Mucosa of stomach (tissue), 1 donor: Measurements from ENCODE around the gene FEZ2.

Source experiments
- H3K27me3 ChIP-seq: one replicate; pipeline ENCODE4 v1.7.0; 2013; ENCODE audit warnings: mild to moderate bottlenecking, low read length; ENCODE audit not compliant: control insufficient read depth, insufficient read depth
- H3K36me3 ChIP-seq: one replicate; pipeline ENCODE4 v1.7.0; 2013; ENCODE audit warnings: low read length; ENCODE audit not compliant: control insufficient read depth, insufficient read depth
- H3K4me1 ChIP-seq: one replicate; pipeline ENCODE4 v1.7.0; 2013; ENCODE audit warnings: mild to moderate bottlenecking, low read length; ENCODE audit not compliant: control insufficient read depth, insufficient read depth
- H3K4me3 ChIP-seq: one replicate; pipeline ENCODE4 v1.7.0; 2013; ENCODE audit warnings: low read length
- H3K9ac ChIP-seq: one replicate; pipeline ENCODE4 v1.7.0; 2013; ENCODE audit warnings: mild to moderate bottlenecking, low read length, moderate library complexity
- H3K9me3 ChIP-seq: one replicate; pipeline ENCODE4 v1.7.0; 2013; ENCODE audit warnings: mild to moderate bottlenecking, low read length, moderate library complexity; ENCODE audit not compliant: control insufficient read depth
- donor health status: Pancreatic carcinoma.

Gene FEZ2

DNA sequence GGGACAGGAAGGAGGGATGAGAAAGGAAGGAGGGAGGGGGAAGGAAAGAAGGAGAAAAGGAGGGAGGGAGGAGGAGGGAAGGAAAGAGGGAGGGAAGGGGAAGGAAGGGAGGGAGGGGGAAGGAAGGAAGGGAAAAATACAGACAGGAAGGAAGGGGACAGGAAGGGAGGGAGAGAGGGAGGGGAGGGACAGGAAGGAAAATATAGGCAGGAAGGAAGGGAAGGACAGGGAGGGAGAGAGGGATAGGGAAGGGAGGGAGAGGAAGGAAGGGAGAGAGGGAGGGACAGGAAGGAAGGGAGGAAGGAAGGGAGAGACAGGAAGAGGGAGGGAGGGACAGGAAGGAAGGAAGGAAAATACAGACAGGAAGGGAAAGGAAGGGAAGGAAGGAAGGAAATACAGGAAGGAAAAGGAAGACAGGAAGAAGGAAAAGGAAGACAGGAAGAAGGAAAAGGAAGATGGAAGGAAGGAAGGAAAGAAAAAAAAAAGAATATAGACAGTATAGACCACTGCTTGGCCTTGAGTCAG, 63.6 kb downstream of the FEZ2 start:
- Histone ChIP-seq H3K27me3 (no peaks in the 10 kb centered on the region), H3K36me3 (no peaks in the 10 kb centered on the region), H3K9me3 (no peaks in the 10 kb centered on the region), H3K9ac (no peak overlapping the region), H3K4me1 (no peaks in the 10 kb centered on the region), H3K4me3 (no peak overlapping the region)

DNA sequence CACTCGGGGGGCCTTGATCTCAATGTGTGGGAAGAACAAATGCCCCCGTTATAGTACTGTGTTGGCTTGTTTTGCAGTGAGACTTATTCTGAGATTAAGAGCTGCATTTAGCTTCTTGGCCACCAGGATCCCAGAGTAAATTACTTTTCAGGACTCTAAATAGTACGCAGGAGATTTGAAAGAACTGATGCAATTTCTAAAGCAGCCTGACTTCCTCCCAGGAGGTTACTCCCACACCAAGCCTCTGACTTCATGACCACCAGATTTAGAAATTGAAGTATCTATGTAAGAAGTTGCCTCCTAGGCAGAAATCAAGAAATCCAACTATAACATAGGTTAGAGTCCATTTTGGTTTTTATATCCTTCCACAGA, 67.0 kb downstream of the FEZ2 start:
- Histone ChIP-seq H3K4me1 (no peaks in the 10 kb centered on the region), H3K4me3 (no peak overlapping the region), H3K9ac (no peak overlapping the region), H3K9me3 (no peaks in the 10 kb centered on the region), H3K27me3 (no peaks in the 10 kb centered on the region), H3K36me3 (no peaks in the 10 kb centered on the region)

DNA sequence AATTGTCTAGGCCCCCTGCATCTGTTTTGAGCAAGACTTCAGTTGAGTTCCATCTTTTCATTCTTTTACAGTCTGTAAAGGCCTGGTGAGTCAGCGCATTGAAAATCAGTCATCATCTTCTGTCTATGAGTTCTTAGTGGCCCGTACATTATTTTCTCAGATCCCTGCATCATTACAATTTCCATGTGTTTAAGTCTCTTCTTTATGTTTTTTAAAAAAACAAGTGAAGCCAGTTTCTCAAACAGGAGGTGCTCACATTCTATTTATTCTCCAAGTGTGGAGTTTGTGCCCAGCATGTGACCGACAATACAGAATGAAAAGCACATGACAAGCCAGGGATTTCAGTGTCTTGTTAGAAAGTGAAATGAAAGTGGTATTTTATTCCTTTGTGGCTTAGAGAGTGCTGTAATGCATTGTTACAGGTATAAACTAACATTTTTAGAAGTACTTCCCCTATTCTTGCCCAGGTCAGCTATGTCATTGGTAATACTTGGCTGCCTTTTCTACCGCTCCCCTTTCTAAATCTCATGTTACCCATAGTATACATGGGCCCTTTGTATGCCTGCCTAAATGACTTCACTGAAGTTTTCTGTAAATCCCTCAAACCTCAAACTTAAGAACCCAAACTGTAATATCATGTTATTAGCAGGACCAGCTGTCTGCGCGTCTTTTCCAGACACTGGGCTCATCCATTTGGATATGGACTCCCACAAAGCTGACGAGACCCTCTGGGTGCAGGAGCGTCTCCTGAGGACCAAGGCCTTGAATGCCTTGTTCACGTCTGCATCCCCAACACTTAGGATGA, 67.6 kb downstream of the FEZ2 start:
- Histone ChIP-seq H3K9me3 (no peaks in the 10 kb centered on the region), H3K27me3 (no peaks in the 10 kb centered on the region), H3K4me1 (no peaks in the 10 kb centered on the region), H3K4me3 (no peak overlapping the region), H3K36me3 (no peaks in the 10 kb centered on the region), H3K9ac (no peak overlapping the region)

DNA sequence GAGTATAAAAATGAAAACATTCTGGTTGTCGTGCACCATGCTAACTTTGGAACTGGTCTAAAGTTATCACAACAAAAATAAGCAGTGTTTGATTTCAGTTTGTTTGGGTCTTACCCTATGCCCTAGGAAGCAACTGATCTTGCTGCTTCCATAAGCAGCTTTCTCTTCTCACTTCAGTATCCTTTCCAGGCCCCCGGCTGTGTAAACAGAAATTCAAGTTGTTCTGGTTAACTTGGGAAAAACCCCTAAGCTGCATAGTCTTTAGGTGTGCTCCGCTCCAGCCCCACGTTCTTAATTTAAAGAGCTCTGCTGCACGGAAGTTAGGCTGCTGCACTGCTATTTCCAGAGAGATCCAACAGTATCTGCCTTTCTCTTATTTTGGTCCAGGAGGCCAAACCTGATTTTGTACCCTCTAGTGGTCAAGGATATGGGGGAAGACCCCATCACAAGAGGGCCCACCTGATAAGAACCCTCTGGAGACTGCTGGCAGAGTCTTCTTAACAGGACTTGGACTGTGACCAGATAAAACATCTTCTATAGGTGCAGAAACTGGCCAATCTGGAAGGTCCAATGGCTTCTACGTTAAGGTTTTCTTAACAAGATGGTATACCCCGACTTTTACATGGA, 69.1 kb downstream of the FEZ2 start:
- no peak overlapping the region for H3K9ac ChIP-seq
- no peaks in the 10 kb centered on the region for H3K27me3 ChIP-seq
- no peaks in the 10 kb centered on the region for H3K9me3 ChIP-seq
- H3K4me3 ChIP-seq: no peak overlapping the region
- H3K4me1 ChIP-seq: no peaks in the 10 kb centered on the region
- no peaks in the 10 kb centered on the region for H3K36me3 ChIP-seq

DNA sequence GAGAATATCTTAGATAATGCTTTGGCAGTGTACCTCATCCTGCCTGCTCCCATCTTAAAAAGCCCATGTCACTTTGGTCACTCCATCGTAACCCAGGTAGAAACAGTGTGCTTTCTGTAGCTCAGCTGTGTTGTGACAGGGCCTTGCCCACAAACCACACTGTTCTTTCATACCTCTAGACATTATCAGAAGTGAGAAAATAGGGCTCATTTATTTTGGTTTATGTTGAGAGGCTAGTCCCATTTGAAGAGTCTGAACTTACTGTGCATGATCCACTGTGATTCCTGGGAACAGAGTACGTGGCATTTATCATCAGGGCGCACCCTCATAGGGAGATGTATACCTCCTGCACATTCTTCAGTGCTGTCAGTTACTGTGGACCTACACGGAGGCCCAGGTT, 69.7 kb downstream of the FEZ2 start:
- H3K9ac ChIP-seq: no peak overlapping the region
- H3K4me3 ChIP-seq: no peak overlapping the region
- H3K27me3 ChIP-seq: no peaks in the 10 kb centered on the region
- no peaks in the 10 kb centered on the region for H3K9me3 ChIP-seq
- no peaks in the 10 kb centered on the region for H3K36me3 ChIP-seq
- no peaks in the 10 kb centered on the region for H3K4me1 ChIP-seq

DNA sequence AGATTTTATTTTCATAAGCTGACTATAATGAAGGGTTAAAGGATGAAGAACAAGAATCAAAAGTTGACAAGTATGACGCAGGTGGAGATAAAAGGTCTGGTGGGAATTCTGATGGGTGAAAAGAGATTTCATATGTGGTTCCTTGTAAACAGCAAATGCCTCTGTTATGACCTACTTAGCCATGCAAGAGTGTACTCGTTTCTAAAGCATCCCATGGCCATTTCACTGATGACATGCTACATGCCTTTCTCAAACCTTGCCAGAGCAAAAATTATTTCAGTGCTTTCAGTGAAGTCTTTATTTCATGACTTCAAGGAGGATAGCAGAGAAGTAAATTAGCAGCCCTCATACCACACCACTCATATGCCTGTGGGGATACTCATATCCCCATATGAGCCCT, 71.7 kb downstream of the FEZ2 start:
- Histone ChIP-seq H3K27me3 (no peaks in the 10 kb centered on the region), H3K36me3 (no peaks in the 10 kb centered on the region), H3K9ac (no peak overlapping the region), H3K9me3 (no peaks in the 10 kb centered on the region), H3K4me3 (no peak overlapping the region), H3K4me1 (no peaks in the 10 kb centered on the region)

DNA sequence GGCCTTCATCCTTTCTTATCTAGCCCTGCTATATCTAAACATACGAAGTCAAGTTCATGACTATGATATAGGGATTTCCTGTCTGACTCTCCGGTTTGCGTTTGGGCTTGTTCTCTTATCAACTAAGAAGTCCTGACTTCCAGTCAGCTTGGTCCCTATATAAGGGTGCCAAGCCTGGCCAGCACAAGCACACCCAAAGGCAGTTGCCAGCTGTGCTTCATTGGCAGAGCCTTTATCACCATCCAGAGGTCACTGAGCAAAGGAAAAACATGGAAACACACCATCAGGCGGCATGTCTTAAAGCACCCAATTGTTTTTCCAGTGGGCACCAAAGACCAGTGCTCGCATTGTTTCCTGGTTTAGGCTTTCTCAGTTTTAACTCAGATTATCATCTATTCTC, 72.7 kb downstream of the FEZ2 start:
- Histone ChIP-seq H3K9me3 (no peaks in the 10 kb centered on the region), H3K27me3 (no peaks in the 10 kb centered on the region), H3K4me1 (no peaks in the 10 kb centered on the region), H3K36me3 (no peaks in the 10 kb centered on the region), H3K4me3 (no peak overlapping the region), H3K9ac (no peak overlapping the region)

DNA sequence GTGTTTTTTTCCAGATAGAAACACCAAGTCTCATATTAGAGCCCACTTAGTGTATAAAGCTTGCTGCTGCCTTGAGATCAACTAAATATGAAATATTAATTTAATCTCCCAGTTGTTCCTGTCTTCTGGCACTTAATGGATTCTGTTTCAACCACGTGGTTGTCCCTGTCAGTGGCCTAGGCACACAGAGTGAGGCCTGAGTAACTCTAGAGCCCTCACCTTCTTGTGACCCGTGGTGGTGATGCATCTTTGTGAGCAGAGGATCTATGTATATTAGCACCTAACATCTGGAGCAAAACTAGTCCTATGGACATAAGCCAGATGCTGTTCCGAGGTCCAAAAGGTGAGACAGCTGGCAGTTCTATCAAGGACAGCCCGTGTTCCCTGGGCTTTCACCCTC, 74.8 kb downstream of the FEZ2 start:
- no peaks in the 10 kb centered on the region for H3K9me3 ChIP-seq

DNA sequence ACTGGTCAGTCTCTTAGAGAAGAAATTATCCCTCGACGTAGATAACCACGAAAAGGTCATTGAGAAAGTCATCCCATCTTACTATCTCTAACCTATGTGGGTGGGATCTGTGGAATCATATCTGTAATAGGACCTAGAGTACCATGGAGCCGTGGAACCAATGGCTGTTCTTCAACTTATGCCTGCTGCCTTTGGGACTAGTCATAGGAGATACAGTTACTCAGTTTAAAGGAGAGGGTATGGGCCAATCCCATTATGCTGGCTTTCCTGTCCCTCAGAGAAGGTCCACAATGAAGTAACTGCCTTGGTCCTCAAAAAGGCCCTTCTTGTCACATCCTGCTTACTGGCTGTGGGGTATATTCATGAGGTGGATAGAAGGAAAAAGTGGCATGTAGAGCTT, 77.5 kb downstream of the FEZ2 start:
- Histone ChIP-seq H3K9me3 (no peaks in the 10 kb centered on the region), H3K9ac (no peak overlapping the region), H3K27me3 (no peaks in the 10 kb centered on the region), H3K4me3 (no peak overlapping the region), H3K4me1 (no peaks in the 10 kb centered on the region), H3K36me3 (no peaks in the 10 kb centered on the region)

More for the DNA sequence above, 74.8 kb downstream of the FEZ2 start:
- H3K27me3 ChIP-seq: no peaks in the 10 kb centered on the region
- H3K9ac ChIP-seq: no peak overlapping the region
- no peaks in the 10 kb centered on the region for H3K36me3 ChIP-seq
- no peak overlapping the region for H3K4me3 ChIP-seq
- H3K4me1 ChIP-seq: no peaks in the 10 kb centered on the region

DNA sequence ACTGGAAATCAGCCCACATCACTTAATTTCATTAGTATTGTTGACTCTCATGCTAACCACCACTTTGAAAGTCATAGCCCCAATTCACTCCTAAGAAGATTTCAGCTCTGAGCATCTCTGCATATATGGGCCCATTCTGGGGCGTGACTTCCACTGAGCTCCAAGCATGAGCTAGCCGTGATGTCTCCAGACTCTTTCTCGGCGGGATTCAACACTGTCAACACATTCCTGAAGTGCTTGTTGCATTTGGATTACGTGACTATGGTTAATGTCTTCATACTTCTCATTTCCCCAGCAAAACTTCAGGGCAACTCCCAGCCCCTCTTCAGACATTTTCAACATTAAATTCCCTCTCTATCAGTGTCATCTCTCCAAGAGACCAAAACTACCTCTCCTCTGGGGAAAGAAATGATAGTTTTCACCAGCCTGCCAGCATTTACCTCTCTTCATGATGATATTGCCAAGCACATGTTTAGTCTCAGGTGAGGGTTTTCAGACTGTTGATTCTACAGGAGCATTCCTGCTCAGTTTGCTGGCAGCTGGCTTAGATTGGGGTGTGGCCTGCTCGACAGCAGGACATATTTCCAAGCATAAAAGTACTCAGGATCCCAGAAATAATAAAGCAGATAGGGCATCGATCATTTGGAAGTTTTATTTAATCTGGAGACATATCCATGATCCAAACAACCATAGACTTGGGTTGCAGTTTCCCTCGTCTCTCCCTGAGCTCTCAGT, 81.7 kb downstream of the FEZ2 start:
- Histone ChIP-seq H3K9ac (no peak overlapping the region), H3K36me3 (no peaks in the 10 kb centered on the region), H3K9me3 (no peaks in the 10 kb centered on the region), H3K4me3 (no peak overlapping the region), H3K27me3 (no peaks in the 10 kb centered on the region), H3K4me1 (no peaks in the 10 kb centered on the region)

DNA sequence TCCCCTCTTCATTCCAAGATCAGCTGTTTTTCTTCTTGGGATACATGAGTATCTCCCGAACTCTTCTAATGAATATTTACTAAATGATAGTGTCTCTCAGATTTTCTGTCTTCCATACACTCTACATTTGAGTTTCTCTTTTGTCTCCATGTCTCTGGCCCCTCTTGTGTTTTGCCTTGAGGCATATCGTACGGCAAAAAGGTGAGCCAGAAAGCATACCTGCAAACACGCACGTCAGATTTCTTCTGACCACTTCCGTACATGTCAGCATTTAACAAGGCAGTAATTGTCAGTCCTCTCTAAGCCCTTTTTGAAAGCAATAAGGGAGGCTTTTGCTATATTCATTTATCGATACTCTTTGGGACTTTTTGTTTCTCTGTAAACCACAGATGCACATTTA, 82.4 kb downstream of the FEZ2 start:
- H3K4me3 ChIP-seq: no peak overlapping the region
- H3K9me3 ChIP-seq: no peaks in the 10 kb centered on the region
- H3K36me3 ChIP-seq: no peaks in the 10 kb centered on the region
- no peaks in the 10 kb centered on the region for H3K4me1 ChIP-seq
- no peaks in the 10 kb centered on the region for H3K27me3 ChIP-seq
- H3K9ac ChIP-seq: no peak overlapping the region

DNA sequence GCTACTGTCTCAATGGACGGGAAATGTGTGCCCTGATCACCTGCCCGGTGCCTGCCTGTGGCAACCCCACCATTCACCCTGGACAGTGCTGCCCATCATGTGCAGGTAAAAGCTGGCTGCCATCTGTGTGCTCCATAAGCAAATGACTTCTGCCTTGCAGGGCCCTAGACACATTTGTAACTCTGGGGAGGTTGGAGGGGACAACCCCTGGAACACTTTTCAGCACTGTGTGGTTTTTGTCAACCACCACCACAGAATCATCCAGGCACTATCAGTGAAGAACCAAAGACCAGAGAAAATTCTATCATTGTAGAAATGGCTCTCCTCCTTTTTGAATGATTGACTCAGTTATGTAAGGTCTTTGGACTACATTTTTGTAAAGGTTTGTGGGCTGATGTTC, 84.3 kb downstream of the FEZ2 start:
- H3K4me1 ChIP-seq: no peaks in the 10 kb centered on the region
- no peak overlapping the region for H3K4me3 ChIP-seq
- H3K36me3 ChIP-seq: no peaks in the 10 kb centered on the region
- H3K9ac ChIP-seq: no peak overlapping the region
- H3K9me3 ChIP-seq: no peaks in the 10 kb centered on the region
- H3K27me3 ChIP-seq: no peaks in the 10 kb centered on the region
